Measurements from ENCODE around the gene DCUN1D1. TPM values are rescaled to one million over a fixed set of nuclear protein-coding genes. Genes with fewer than 3 reads are reported as not detected.

DCUN1D1 gene
- total RNA-seq, 2 experiments from 2014 or later, result 54.0 to 54.8 TPM

DNA sequence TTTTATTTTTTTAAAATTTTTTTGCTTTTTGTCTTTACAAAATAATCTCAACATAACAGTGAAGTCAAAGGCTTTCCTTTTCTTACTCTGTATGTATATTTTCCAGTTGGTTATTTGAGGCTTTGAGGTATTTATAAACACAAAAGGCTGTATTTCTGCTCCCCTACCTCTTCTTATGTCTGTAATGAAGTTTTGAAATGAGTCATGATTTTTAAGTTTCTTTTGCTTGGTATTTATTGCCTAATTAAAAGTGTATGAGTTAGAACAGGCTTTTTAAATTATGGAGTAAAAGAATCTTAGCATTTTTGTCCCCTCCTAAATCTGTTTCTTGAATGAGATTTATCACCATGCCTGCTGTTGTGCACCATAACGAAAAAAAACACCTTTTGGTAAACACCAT lies 66.0 kb downstream of the DCUN1D1 start:
- peaks cover 46% of the 10 kb centered on the region for H3K36me3 Mint-ChIP-seq (ENCODE audit: low read depth)
- DNase-seq, result no peak
- ChIA-PET CTCF (interaction anchor here (0.6 kb wide), 1 partner anchor 168 kb away, joined by 3 read pairs; no protein-coding TSS in a partner anchor), POLR2A (no interaction called here)
- H3K27me3 Mint-ChIP-seq, result no peaks in the 10 kb centered on the region
- peaks cover 51% of the 10 kb centered on the region for H3K4me1 Mint-ChIP-seq
- H3K9me3 Mint-ChIP-seq, result no peaks in the 10 kb centered on the region
- peak overlapping the region; percentile 9 for H3K4me3 Mint-ChIP-seq
- H3K27ac Mint-ChIP-seq, result peak overlapping the region; percentile 74

DNA sequence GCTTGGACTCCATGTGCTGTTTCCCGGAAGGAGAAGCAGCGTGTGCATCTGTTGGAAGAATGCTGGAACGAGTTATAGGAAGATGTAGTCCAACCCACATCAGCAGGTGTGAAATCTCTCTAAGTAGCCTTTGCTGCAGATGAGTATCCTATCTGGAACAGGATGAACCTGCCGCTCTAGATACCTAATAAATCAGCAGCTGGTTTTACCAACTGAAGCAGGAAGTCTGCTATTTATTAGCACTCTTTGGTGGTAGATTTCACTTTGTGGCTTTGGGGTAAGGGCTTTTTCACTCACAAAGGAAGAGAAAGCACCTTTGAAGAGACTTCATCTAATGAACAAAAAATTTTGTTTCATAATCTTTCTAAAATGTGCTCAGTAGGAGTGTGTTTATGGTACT lies 66.4 kb downstream of the DCUN1D1 start:
- CTCF ChIA-PET, result interaction anchor here (0.6 kb wide), 1 partner anchor 169 kb away, joined by 3 read pairs; no protein-coding TSS in a partner anchor
- peak; percentile 25 for DNase-seq

DNA sequence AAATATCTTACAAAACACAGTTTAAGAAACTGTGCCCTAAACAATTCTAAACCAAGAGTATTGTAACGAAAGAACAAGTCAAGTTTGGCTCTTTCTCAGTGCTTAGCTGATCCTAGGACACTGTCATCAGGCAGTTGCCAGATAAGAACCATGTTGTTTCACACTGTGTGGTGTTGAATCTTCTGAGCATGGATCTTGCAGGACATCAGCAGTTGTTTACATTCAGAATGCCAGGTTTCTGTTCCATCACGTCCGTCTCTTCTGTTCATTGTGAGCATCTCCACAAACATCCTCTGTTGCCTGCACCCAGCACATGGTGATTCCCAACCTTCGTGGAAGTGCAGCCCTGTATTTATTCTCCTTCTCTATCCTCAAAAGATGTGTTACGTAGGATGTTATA lies 67.9 kb downstream of the DCUN1D1 start:
- H3K36me3 Mint-ChIP-seq (ENCODE audit: low read depth), result peaks cover 42% of the 10 kb centered on the region

More for the DNA sequence above, 66.4 kb downstream of the DCUN1D1 start:
- Mint-ChIP-seq H3K4me1 (peaks cover 54% of the 10 kb centered on the region), H3K9me3 (no peaks in the 10 kb centered on the region), H3K27ac (peak overlapping the region; percentile 84), H3K36me3 (ENCODE audit: low read depth) (peaks cover 46% of the 10 kb centered on the region), H3K27me3 (no peaks in the 10 kb centered on the region), H3K4me3 (peak overlapping the region; percentile 35)
- POLR2A ChIA-PET, result no interaction called here

DNA sequence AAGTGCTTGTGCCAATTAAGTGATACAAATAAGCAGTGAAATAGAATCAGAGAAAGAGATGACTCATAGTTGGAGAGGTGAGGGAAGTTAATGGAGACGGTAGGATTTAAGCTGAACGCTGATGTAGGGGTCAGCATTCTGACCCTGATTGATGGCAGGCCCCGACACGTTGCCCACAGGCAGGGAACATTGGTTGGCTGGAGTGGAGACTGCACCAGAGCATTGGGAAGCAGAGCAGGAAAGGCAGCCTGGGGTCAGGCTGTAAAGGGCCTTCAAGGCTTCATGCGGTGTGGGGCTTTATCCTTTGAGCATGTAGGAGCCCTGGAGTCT lies 68.6 kb downstream of the DCUN1D1 start:
- Mint-ChIP-seq H3K9me3 (no peaks in the 10 kb centered on the region), H3K27ac (peak overlapping the region; percentile 51), H3K27me3 (no peaks in the 10 kb centered on the region), H3K4me3 (no peak overlapping the region), H3K36me3 (ENCODE audit: low read depth) (peaks cover 39% of the 10 kb centered on the region), H3K4me1 (peaks cover 54% of the 10 kb centered on the region)
- CTCF ChIA-PET, result no interaction called here
- no peak for DNase-seq
- POLR2A ChIA-PET, result no interaction called here

More for the DNA sequence above, 67.9 kb downstream of the DCUN1D1 start:
- CTCF ChIA-PET, result no interaction called here
- no peaks in the 10 kb centered on the region for H3K27me3 Mint-ChIP-seq
- POLR2A ChIA-PET, result no interaction called here
- H3K27ac Mint-ChIP-seq, result peak overlapping the region; percentile 28
- no peak for DNase-seq
- H3K9me3 Mint-ChIP-seq, result no peaks in the 10 kb centered on the region
- H3K4me1 Mint-ChIP-seq, result peaks cover 54% of the 10 kb centered on the region
- H3K4me3 Mint-ChIP-seq, result no peak overlapping the region

DNA sequence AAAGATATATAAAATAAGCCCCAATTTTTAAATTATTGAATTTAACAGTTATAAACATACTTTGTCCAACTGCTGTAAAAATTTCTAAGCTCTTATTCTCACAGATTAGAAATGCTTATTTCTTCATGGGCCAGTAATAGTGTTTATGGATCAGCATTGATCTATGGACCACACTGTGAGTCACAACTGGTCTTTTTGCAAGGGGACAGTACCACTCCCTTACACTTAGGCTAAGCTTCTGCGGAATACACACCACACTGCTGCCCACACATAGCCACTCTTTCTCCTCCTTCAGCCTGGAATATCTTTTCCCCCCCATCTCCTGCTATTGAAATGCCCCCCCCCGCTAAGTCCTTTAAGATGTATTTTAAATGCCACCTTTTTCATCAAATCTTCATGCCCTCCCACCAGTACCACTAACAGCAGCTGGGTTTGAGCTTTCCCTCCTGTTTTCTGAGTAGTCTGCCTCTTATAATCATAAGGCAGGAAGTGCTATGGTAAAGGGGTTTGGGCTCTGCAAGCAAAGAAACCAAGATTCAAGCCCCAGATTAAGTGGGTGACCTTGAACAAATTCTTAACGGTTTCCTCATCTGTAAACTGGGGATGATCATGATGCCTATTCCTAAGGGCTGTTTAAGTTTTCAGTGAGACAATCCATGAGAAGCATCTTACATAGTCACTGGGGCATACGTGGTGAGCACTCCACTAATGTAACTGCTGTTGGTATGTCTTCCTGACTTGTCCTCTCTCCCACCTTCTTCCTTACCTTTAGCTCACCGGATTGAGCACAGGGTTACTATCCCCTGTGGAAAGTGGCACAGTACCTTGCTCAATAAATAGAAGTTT lies 69.2 kb downstream of the DCUN1D1 start:
- Mint-ChIP-seq H3K4me1 (peaks cover 54% of the 10 kb centered on the region), H3K36me3 (ENCODE audit: low read depth) (peaks cover 37% of the 10 kb centered on the region), H3K4me3 (no peak overlapping the region), H3K27me3 (no peaks in the 10 kb centered on the region), H3K27ac (peak overlapping the region; percentile 51), H3K9me3 (no peaks in the 10 kb centered on the region)
- ChIA-PET CTCF (interaction anchor here (0.6 kb wide), 2 partner anchors 9 to 158 kb away, joined by 3 to 4 read pairs; no protein-coding TSS in a partner anchor), POLR2A (no interaction called here)
- no peak for DNase-seq

DNA sequence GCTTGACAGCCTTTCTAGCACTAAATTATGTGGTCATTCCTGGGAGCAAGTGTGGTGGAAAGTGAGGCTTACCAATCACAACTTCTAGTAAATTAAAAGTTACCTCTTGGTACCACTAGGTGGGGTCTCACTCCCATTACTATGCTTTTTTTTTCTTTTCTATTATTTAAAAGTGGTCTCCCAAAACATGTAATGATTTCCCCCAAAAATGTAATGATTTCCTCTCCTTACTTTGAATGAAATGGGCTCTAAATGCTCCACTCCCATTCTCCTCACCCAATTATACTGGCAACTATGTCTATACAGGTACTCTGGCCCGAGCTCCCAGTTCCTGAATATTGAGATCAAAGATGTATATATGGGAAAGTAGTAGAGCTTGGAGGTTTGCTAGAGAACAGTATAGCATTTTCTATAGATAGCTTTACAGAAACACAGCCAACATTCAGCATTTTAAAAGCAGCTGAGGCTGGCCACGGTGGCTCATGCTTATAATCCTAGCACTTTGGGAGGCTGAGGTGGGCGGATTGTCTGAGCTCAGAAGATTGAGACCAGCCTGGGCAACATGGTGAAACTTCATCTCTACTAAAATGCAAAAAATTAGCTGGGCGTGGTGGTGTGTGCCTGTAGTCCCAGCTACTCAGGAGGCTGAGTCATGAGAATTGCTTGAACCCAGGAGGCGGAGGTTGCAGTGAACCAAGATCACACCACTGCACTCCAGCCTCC lies 70.9 kb downstream of the DCUN1D1 start:
- Mint-ChIP-seq H3K27me3 (no peaks in the 10 kb centered on the region), H3K4me3 (no peak overlapping the region), H3K9me3 (no peaks in the 10 kb centered on the region), H3K36me3 (ENCODE audit: low read depth) (peaks cover 26% of the 10 kb centered on the region), H3K27ac (no peak overlapping the region), H3K4me1 (peaks cover 46% of the 10 kb centered on the region)
- ChIA-PET POLR2A (interaction anchor here (0.6 kb wide), 1 partner anchor 96 kb away, joined by 4 read pairs; no protein-coding TSS in a partner anchor), CTCF (interaction anchor here (0.9 kb wide), 1 partner anchor 10 kb away, joined by 7 read pairs; no protein-coding TSS in a partner anchor)
- no peak for DNase-seq

DNA sequence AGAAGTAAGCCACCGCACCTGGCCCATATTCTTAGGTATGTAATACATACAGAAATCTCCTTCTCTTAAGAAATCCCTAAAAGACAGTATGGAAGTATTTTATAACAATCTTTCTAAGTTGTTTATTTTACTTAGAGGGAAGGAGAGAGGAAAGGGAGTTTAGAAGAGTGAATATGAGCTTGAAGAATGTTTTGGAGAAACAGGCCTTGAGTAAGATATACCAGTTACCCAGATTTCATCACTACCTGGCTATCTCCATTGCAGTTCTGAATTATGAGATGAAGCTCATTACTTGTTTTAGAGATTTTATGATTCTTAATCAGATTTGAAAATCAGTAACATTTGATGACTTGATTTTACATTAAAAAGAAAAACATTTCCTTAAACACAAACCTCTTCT lies 71.9 kb downstream of the DCUN1D1 start:
- POLR2A ChIA-PET, result no interaction called here
- H3K27ac Mint-ChIP-seq, result no peak overlapping the region
- H3K9me3 Mint-ChIP-seq, result no peaks in the 10 kb centered on the region
- no peak overlapping the region for H3K4me3 Mint-ChIP-seq
- H3K27me3 Mint-ChIP-seq, result no peaks in the 10 kb centered on the region
- CTCF ChIA-PET, result interaction anchor here (1.1 kb wide), 1 partner anchor 24 kb away, joined by 3 read pairs; no protein-coding TSS in a partner anchor
- no peak for DNase-seq
- peaks cover 26% of the 10 kb centered on the region for H3K36me3 Mint-ChIP-seq (ENCODE audit: low read depth)
- peaks cover 41% of the 10 kb centered on the region for H3K4me1 Mint-ChIP-seq

DNA sequence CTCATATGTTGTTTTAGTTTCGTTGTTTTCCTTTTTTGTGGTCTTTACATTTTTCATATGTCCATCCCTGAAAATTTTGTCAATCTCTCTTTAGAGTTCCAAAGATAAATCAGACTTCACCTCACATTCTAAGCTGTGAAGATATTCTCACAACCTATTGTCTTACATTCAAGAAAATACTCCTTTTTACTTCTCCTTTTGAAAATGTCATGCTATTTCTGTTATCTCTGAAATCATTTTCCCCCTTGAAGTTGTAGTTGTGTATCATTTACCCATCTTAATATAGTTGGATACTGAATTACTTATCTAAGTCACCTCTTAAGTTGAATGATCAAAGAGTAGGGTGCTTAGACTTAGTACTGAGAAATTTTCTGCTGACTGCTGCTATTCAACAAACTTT lies 74.3 kb downstream of the DCUN1D1 start:
- ChIA-PET POLR2A (no interaction called here), CTCF (no interaction called here)
- no peak overlapping the region for H3K27ac Mint-ChIP-seq
- H3K4me3 Mint-ChIP-seq, result no peak overlapping the region
- H3K27me3 Mint-ChIP-seq, result no peaks in the 10 kb centered on the region
- H3K4me1 Mint-ChIP-seq, result peaks cover 19% of the 10 kb centered on the region
- peaks cover 22% of the 10 kb centered on the region for H3K36me3 Mint-ChIP-seq (ENCODE audit: low read depth)
- DNase-seq, result no peak
- H3K9me3 Mint-ChIP-seq, result no peaks in the 10 kb centered on the region

DNA sequence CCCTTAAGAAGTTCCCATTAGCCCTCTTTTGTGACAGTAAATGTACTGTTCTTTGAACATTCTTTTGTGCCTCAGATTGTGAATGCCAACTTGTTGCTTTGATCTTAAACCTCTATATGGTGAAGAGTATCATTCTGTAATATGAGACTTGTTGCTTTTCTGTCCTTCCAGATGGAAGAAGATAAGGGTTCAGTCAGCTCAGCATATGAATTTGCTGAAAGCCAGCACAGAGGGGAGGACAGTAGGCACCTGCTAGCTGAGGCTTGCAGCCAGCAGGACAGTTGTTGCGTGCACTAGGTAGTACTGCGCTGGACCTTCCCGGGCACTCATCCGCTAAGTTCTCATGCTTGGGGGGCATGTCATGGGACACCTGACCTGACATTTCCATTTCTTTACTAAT lies 74.7 kb downstream of the DCUN1D1 start:
- DNase-seq, result no peak
- Mint-ChIP-seq H3K36me3 (ENCODE audit: low read depth) (peaks cover 22% of the 10 kb centered on the region), H3K27me3 (no peaks in the 10 kb centered on the region), H3K27ac (no peak overlapping the region), H3K9me3 (no peaks in the 10 kb centered on the region), H3K4me1 (peaks cover 15% of the 10 kb centered on the region), H3K4me3 (no peak overlapping the region)
- CTCF ChIA-PET, result no interaction called here
- POLR2A ChIA-PET, result no interaction called here

DNA sequence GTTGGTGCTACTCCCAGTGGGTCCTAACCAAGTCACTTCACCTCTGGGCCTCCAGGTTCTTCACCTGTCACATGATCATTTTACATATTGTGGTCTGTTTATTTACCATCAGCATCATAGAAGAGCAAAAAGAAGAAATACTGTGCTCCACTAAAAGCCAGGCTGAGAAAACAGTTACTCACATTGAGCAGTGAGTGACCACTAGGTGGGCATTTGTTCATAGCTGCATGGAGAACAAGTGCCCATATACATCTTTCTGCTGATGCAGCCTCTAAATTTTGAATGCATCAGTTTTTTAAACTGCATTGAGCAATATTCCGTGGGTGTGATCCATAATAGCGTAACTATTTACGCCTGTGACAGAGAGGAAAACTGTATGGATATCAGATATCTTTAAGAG lies 76.2 kb downstream of the DCUN1D1 start:
- Mint-ChIP-seq H3K27ac (no peak overlapping the region), H3K36me3 (ENCODE audit: low read depth) (peaks cover 28% of the 10 kb centered on the region), H3K9me3 (no peaks in the 10 kb centered on the region), H3K4me3 (no peak overlapping the region), H3K27me3 (no peaks in the 10 kb centered on the region), H3K4me1 (peaks cover 5% of the 10 kb centered on the region)
- ChIA-PET CTCF (interaction anchor here (2.2 kb wide), 1 partner anchor 12 kb away, joined by 8 read pairs; no protein-coding TSS in a partner anchor), POLR2A (no interaction called here)
- no peak for DNase-seq

DNA sequence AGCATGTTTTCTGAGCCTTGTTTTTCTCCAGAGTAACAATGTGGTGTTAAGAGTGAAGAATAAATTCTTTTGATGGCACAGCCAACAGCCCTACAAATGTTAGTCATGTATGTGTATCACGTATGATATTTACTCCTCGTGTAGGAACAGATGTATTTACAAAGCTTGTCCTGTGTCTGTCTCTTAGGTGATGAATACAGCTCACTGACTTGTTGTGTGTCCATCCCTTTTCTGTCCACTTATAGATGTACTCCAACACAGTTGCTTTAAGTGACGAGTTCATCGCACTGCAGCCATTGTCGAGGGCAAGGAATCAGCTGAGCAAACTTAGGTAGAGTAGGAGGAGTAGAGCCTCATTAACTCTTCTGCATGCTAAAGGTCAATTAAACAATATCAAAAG lies 78.1 kb downstream of the DCUN1D1 start:
- ChIA-PET CTCF (no interaction called here), POLR2A (no interaction called here)
- Mint-ChIP-seq H3K9me3 (no peaks in the 10 kb centered on the region), H3K36me3 (ENCODE audit: low read depth) (peaks cover 31% of the 10 kb centered on the region), H3K27ac (no peak overlapping the region), H3K27me3 (no peaks in the 10 kb centered on the region), H3K4me1 (peaks cover 4% of the 10 kb centered on the region), H3K4me3 (no peak overlapping the region)
- no peak for DNase-seq

DNA sequence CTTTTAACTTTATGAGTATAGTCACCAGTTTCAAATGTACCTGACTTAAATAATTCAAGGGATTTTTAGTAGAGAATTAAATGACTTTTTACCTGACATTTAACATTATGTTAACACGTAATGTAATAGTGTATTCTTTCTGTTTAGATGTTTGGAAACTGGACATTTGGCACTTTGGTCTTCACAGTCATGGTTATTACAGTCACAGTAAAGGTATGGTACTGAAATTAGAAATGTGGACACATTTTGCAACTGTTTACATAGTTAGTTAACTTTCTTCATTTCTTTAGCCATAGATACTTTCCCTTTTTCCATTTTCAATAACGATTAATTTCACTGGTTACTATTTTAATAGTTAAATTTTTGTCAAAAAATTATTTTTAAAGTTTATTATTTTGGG lies 83.8 kb downstream of the DCUN1D1 start:
- Mint-ChIP-seq H3K4me1 (no peaks in the 10 kb centered on the region), H3K36me3 (ENCODE audit: low read depth) (peaks cover 44% of the 10 kb centered on the region), H3K4me3 (no peak overlapping the region), H3K27me3 (no peaks in the 10 kb centered on the region), H3K9me3 (no peaks in the 10 kb centered on the region), H3K27ac (no peak overlapping the region)
- ChIA-PET POLR2A (no interaction called here), CTCF (no interaction called here)
- DNase-seq, result no peak

DNA sequence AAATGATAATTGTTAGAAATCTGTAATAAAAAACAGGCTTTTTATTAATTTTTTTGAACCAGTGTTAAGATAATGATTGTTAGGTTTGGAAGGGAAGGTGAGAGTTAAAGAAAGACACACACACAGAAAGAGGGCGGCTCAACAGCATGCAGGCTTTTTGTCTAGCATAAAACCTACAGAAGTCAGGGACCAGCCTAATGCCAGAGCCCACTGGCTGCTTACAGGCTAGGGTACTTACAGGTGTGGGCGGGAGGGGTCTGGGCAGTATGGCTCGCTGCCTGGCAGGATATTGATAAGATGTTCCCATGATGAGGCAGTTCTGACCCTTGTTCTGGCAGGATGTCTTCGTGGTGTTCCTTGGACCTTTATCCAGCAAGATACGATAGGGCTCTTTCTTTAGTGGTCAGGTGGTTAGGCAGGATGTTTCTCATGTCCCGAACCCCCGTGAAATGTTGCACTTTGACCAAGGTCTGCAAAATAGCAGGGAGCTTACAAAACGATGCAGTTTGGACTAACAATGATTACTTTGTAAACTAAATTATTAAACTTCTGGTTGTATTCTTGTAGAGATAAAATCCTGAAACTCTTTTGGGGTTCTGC lies 84.7 kb downstream of the DCUN1D1 start:
- Mint-ChIP-seq H3K4me3 (no peak overlapping the region), H3K27ac (no peak overlapping the region), H3K4me1 (no peaks in the 10 kb centered on the region), H3K36me3 (ENCODE audit: low read depth) (peaks cover 49% of the 10 kb centered on the region), H3K9me3 (no peaks in the 10 kb centered on the region), H3K27me3 (no peaks in the 10 kb centered on the region)
- ChIA-PET CTCF (interaction anchor here (0.6 kb wide), 1 partner anchor 76 kb away, joined by 3 read pairs; no protein-coding TSS in a partner anchor), POLR2A (no interaction called here)
- DNase-seq, result no peak

Data from activated CD4-positive, alpha-beta T cell treated with anti-CD3 and anti-CD28 coated beads, Interleukin-2, amount 10 ng/mL, durations not matched to agents 7 days and 5 days (primary cell).